Lung (tissue), 12 donors: Measurements from ENCODE around the gene C9orf153. TPM values are rescaled to one million over a fixed set of nuclear protein-coding genes. Genes with fewer than 3 reads are reported as not detected.

Experiments used
- ATAC-seq: fragments of 200-7000 bp; cut with Tn5 transposase; one replicate; pipeline ENCODE4 v1.9.1; 2020; ENCODE audit warnings: moderate number of reproducible peaks; ENCODE audit not compliant: insufficient read depth, low FRiP score
- DNase-seq, 3 donors: peaks; one replicate each; pipeline ENCODE4 v3.0.0-alpha.2; 2013 to 2017
- H3K27ac ChIP-seq, 2 donors: one replicate each; pipeline ENCODE4 v1.5.1; 2013; ENCODE audit warnings: mild to moderate bottlenecking in 2 of 2, moderate library complexity in 2 of 2, control low read depth in 1 of 2, inconsistent platforms in 1 of 2, low read depth in 1 of 2, low read length in 1 of 2
- H3K27me3 ChIP-seq, 3 donors: one replicate each; pipeline ENCODE4 v1.5.1; 2013; ENCODE audit warnings: low read length in 2 of 3; ENCODE audit not compliant: control insufficient read depth in 3 of 3, insufficient read depth in 3 of 3
- H3K36me3 ChIP-seq, 4 donors: one replicate each; pipeline ENCODE4 v1.5.1; 2013; ENCODE audit warnings: low read length in 4 of 4, mild to moderate bottlenecking in 1 of 4, moderate library complexity in 1 of 4; ENCODE audit not compliant: control insufficient read depth in 4 of 4, insufficient read depth in 4 of 4
- H3K4me1 ChIP-seq, 5 donors: one replicate each; pipeline ENCODE4 v1.5.1; 2013; ENCODE audit warnings: low read length in 5 of 5, mild to moderate bottlenecking in 2 of 5, moderate library complexity in 1 of 5; ENCODE audit not compliant: control insufficient read depth in 5 of 5, insufficient read depth in 5 of 5
- H3K4me3 ChIP-seq: one replicate; pipeline ENCODE4 v1.5.1; 2013; ENCODE audit warnings: mild to moderate bottlenecking, control low read depth, moderate library complexity
- H3K9ac ChIP-seq, 2 donors: one replicate each; pipeline ENCODE4 v1.5.1; 2013; ENCODE audit warnings: low read length in 2 of 2, control low read depth in 1 of 2; ENCODE audit not compliant: insufficient read depth in 1 of 2
- H3K9me3 ChIP-seq, 4 donors: one replicate each; pipeline ENCODE4 v1.5.1; 2013; ENCODE audit warnings: low read length in 3 of 4, mild to moderate bottlenecking in 1 of 4, moderate library complexity in 1 of 4; ENCODE audit not compliant: control insufficient read depth in 4 of 4, insufficient read depth in 3 of 4
- CTCF ChIP-seq: IDR thresholded peaks from 2 replicates; pipeline ENCODE4 v1.5.1; 2012; ENCODE audit warnings: mild to moderate bottlenecking; ENCODE audit errors: control extremely low read depth, extremely low read depth
- WGBS, 2 donors: extraction: QIAGEN DNeasy Blood & Tissue Kit; methylation state at CpG; one replicate each; pipeline ENCODE4 v1.1.7; 2013; 5-methylcytosine and 5-hydroxymethylcytosine counted together
- polyA plus RNA-seq, 2 donors: library from polyadenylated mRNA; stranded (reverse); fragments of 200-250 nt; gene quantifications; one replicate each; pipeline ENCODE4 v1.2.1, GENCODE V29; 2013
- total RNA-seq, 2 donors: library from RNA; depleted of rRNA in 1 of 2; stranded (reverse); fragments of >200 nt in 1 of 2; gene quantifications; one replicate each; pipeline ENCODE4 v1.2.1, GENCODE V29; 2014 to 2021
- donor health status: control.
- donor health status: control.
- donor health status: Bipolar disorder and iron deficiency.
- donor health status: healthy.
- donor health status: DM: yes; HTN: yes; CAD: no.

C9orf153 gene
- total and polyA plus RNA-seq, 4 donors: 0.02 to 2.7 (median 0.19) TPM

GRCh38 chr9:86286278-86286677, 26.8 kb upstream of the C9orf153 start:
- 47 to 48% methylated on average over 3 of the region's 3 CpGs for WGBS, 2 donors
- H3K9me3 ChIP-seq: no peaks in the 10 kb centered on the region
- H3K4me3 ChIP-seq: no peak overlapping the region
- no peaks in the 10 kb centered on the region for H3K27me3 ChIP-seq
- no peak for TF ChIP-seq CTCF
- H3K9ac ChIP-seq: no peak overlapping the region
- no peak overlapping the region for H3K27ac ChIP-seq
- DNase-seq: no peak
- H3K4me1 ChIP-seq: peaks cover 0 to 21% (median 3%) of the 10 kb centered on the region in 5 donors
- H3K36me3 ChIP-seq: peaks cover 1 to 12% (median 9%) of the 10 kb centered on the region in 4 donors
- ATAC-seq: no peak

- Histone ChIP-seq H3K36me3 (peaks cover 1 to 12% (median 8%) of the 10 kb centered on the region in 4 donors), H3K27ac (no peak overlapping the region), H3K4me1 (peaks cover 0 to 29% (median 7%) of the 10 kb centered on the region in 5 donors), H3K27me3 (no peaks in the 10 kb centered on the region), H3K4me3 (no peak overlapping the region), H3K9ac (no peak overlapping the region), H3K9me3 (no peaks in the 10 kb centered on the region)
- DNase-seq (peak; percentile 13 to 63 (median 59)), ATAC-seq (no peak)
- 19 to 50% methylated on average over 2 of the region's 2 CpGs for WGBS, 2 donors
- no peak for TF ChIP-seq CTCF
These were observed 25.8 kb upstream of the C9orf153 start for GRCh38 chr9:86285261-86285660.

GRCh38 chr9:86282979-86283535, 23.6 kb upstream of the C9orf153 start:
- ATAC-seq (peak; percentile 48), DNase-seq (no peak)
- TF ChIP-seq CTCF: no peak
- Histone ChIP-seq H3K4me1 (peaks cover 6 to 32% (median 8%) of the 10 kb centered on the region in 5 donors), H3K27me3 (no peaks in the 10 kb centered on the region), H3K9ac (peak overlapping the region; percentile 67 to 75), H3K27ac (peak overlapping the region; percentile 97 to 98), H3K9me3 (no peaks in the 10 kb centered on the region), H3K36me3 (peaks cover 1 to 9% (median 4%) of the 10 kb centered on the region in 4 donors), H3K4me3 (peak overlapping the region; percentile 90)
- 15 to 20% methylated on average over 12 of the region's 12 CpGs for WGBS, 2 donors
